GM13977 (cell line): Measurements from ENCODE around the gene TET1.

ENCODE experiments used
- DNase-seq: peaks from one replicate; pipeline ENCODE4 v3.0.0; 2012; ENCODE audit warnings: low spot score
- CTCF ChIP-seq: IDR thresholded peaks from 2 replicates; pipeline ENCODE4 v1.5.1; 2012; ENCODE audit warnings: mild to moderate bottlenecking, control low read depth; ENCODE audit not compliant: insufficient read depth; ENCODE audit errors: extremely low read depth, missing control alignments
- in situ Hi-C: fragments of 300-500 bp; cut with MboI; formaldehyde crosslinking; loops from one replicate; pipeline ENCODE4 v1.12.0; 2022; ENCODE audit warnings: low sequenced_read_pairs, low pct_unique_long_range_greater_than_20kb, mixed read lengths, inconsistent platforms; ENCODE audit not compliant: unreplicated experiment

The TET1 gene

GRCh38 chr10:68537796-68538195, 22.3 kb upstream of the TET1 start:
- TF ChIP-seq CTCF, result no peak
- DNase-seq, result no peak
- in situ Hi-C loops, result no loop called here

- in situ Hi-C loops, result no loop called here
- peak; percentile 48 for DNase-seq
- TF ChIP-seq CTCF, result no peak
These were observed 16.9 kb upstream of the TET1 start for GRCh38 chr10:68543004-68543918.

GRCh38 chr10:68550747-68551411, 9.3 kb upstream of the TET1 start:
- in situ Hi-C loops, result no loop called here
- DNase-seq, result peak; percentile 75

GRCh38 chr10:68553138-68553537, 7.0 kb upstream of the TET1 start:
- in situ Hi-C loops, result no loop called here
- TF ChIP-seq CTCF, result no peak
- no peak for DNase-seq

More at GRCh38 chr10:68550747-68551411, 9.3 kb upstream of the TET1 start:
- TF ChIP-seq CTCF, result peak; percentile 78

GRCh38 chr10:68553599-68553998, 6.5 kb upstream of the TET1 start:
- DNase-seq, result no peak
- TF ChIP-seq CTCF, result no peak
- in situ Hi-C loops, result no loop called here

GRCh38 chr10:68558478-68558877, 1.7 kb upstream of the TET1 start:
- in situ Hi-C loops, result no loop called here
- no peak for DNase-seq
- no peak for TF ChIP-seq CTCF
